Left ventricle myocardium inferior (tissue), 1 donor: ENCODE data around the gene UNG. TPM values are rescaled to one million over a fixed set of nuclear protein-coding genes. Genes with fewer than 3 reads are reported as not detected.
"Not testable (repeated sequence)": the region's sequence is repeated elsewhere in the genome, so short reads cannot be mapped to it uniquely, and the experiment has no call there.

Source experiments
- DNase-seq: peaks from one replicate; pipeline ENCODE4 v3.0.0-alpha.2; 2020
- H3K27ac ChIP-seq: fragments of 200-600 bp; replicated peaks from 2 replicates; pipeline ENCODE4 v1.8.0; 2021
- H3K27me3 ChIP-seq: fragments of 200-600 bp; 2 replicates; pipeline ENCODE4 v1.8.0; 2021; ENCODE audit warnings: low read depth
- H3K36me3 ChIP-seq: fragments of 200-600 bp; 2 replicates; pipeline ENCODE4 v1.8.0; 2021
- H3K4me1 ChIP-seq: fragments of 200-600 bp; 2 replicates; pipeline ENCODE4 v1.8.0; 2021
- H3K4me3 ChIP-seq: fragments of 200-600 bp; 2 replicates; pipeline ENCODE4 v1.8.0; 2021; ENCODE audit warnings: mild to moderate bottlenecking, moderate library complexity
- H3K9me3 ChIP-seq: fragments of 200-600 bp; replicated peaks from 2 replicates; pipeline ENCODE4 v1.8.0; 2021
- intact Hi-C: fragments of 100-400 bp; cut with micrococcal nuclease; formaldehyde crosslinking; loops from one replicate; pipeline ENCODE4 v1.11.0; 2022
- long read RNA-seq: library from polyadenylated mRNA; unstranded; transcript quantifications from one replicate; pipeline ENCODE4 v2.0.0, GENCODE V29; 2021
- total RNA-seq: library from RNA; stranded (reverse); fragmentation: NEBNext Ultra II Directional; extraction: Animal tissue kit (Norgen Biotek cat#: 25700); gene quantifications from one replicate; pipeline ENCODE4 v1.2.1, GENCODE V29; 2021
- TF ChIP-seq, protein P1 (sequence below): fragments of 200-600 bp; IDR thresholded peaks from 2 replicates; pipeline ENCODE4 v1.8.0; 2021; ENCODE audit warnings: antibody characterized with exemption, mild to moderate bottlenecking, borderline replicate concordance
- donor health status: DM: no; HTN: yes; CAD: no; lungs with severe emphysema.

The UNG gene
- total RNA-seq = 24.6 TPM
- long read RNA-seq, transcript UNG-202 (6 exons, 2,130 nt) = major isoform, 72 of 75 reads
- long read RNA-seq, partial matches to known transcripts = 1 of 75 reads
- long read RNA-seq, other reads (novel, unspliced or antisense) = 0 of 75 reads

DNA sequence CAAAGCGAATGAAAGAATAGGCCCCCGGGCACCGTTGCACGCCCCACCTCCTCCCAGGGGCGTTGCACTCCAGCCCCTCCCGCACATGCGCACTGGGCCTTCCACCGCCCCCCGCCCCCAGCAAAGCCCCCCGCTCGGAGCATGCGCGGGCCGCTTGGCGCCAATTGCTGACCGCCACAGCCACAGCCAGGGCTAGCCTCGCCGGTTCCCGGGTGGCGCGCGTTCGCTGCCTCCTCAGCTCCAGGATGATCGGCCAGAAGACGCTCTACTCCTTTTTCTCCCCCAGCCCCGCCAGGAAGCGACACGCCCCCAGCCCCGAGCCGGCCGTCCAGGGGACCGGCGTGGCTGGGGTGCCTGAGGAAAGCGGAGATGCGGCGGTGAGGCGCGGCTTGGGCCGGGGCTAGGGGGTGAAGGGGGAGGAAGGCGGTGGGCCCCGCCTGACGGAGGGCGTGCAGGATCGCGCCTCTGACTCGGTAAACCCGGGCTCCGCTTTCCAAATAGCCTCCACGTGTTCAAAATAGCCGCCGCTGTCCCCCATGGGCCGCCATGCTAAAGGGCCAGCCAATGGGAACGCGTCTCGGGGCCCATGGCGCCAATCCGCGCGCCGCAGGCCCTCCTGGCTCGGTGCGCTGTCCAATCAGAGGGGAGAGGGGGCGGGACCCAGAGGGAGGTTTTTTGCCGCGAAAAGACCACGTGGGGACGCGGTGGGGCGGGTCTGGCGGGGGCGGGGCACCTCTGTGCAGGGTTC lies at the start of gene UNG:
Gene UNG (plus strand): TSS at position 163 of the 748 bp plus-strand sequence. CDS start 83 bp downstream, at position 246.
- TF ChIP-seq, protein P1, sequence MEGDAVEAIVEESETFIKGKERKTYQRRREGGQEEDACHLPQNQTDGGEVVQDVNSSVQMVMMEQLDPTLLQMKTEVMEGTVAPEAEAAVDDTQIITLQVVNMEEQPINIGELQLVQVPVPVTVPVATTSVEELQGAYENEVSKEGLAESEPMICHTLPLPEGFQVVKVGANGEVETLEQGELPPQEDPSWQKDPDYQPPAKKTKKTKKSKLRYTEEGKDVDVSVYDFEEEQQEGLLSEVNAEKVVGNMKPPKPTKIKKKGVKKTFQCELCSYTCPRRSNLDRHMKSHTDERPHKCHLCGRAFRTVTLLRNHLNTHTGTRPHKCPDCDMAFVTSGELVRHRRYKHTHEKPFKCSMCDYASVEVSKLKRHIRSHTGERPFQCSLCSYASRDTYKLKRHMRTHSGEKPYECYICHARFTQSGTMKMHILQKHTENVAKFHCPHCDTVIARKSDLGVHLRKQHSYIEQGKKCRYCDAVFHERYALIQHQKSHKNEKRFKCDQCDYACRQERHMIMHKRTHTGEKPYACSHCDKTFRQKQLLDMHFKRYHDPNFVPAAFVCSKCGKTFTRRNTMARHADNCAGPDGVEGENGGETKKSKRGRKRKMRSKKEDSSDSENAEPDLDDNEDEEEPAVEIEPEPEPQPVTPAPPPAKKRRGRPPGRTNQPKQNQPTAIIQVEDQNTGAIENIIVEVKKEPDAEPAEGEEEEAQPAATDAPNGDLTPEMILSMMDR = no peak
- H3K27ac ChIP-seq = peak within 1 kb of the TSS; percentile 90
- H3K4me3 ChIP-seq = peak within 1 kb of the TSS; percentile 76
- H3K9me3 ChIP-seq = no peaks in the 10 kb centered on the region
- peaks cover 23% of the 10 kb centered on the region for H3K36me3 ChIP-seq
- intact Hi-C loops = no loop called here
- H3K27me3 ChIP-seq = no peaks in the 10 kb centered on the region
- H3K4me1 ChIP-seq = peaks cover 47% of the 10 kb centered on the region
- peak; percentile 98 for DNase-seq

DNA sequence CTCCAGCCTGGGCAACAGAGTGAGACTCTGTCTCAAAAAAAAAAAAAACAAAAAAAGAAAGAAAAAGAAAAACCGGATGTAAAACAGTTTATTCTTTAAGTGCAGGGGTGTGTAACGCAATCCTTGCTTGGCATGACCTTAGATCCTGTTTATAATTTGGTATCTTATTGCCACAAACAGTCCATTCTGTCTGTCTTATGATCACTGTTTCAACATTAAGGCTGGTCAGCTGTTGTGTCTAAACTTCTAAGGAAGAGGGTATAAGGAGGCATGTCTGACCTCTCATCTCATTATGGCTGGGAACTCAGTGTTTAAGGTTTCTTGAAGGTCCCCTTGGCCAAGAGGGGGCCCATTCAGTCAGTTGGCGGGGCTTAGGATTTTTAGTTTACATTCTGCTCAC lies 48.7 kb upstream of the UNG start:
- H3K4me3 ChIP-seq, H3K36me3 ChIP-seq, DNase-seq, intact Hi-C loops, H3K9me3 ChIP-seq, H3K27ac ChIP-seq: not testable (repeated sequence)
- Histone ChIP-seq H3K27me3 (peaks cover 13% of the 10 kb centered on the region), H3K4me1 (peaks cover 20% of the 10 kb centered on the region)

DNA sequence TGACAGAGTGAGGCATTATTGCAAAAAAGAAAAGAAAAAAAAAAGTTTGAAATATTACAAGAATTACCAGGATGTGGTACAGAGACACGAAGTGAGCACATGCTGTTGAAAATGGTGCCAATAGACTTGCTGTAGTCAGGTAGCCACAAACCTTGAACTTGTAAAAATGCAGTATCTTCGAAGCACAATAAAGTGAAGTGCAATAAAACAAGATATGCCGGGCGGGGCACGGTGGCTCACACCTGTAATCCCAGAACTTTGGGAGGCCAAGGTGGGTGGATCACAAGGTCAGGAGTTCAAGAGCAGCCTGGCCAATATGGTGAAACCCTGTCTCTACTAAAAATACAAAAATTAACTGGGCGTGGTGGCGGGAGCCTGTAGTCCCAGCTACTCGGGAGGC lies 47.6 kb upstream of the UNG start:
- DNase-seq, intact Hi-C loops, H3K27me3 ChIP-seq, H3K36me3 ChIP-seq, H3K27ac ChIP-seq, H3K9me3 ChIP-seq, H3K4me3 ChIP-seq: not testable (repeated sequence)
- H3K4me1 ChIP-seq = peaks cover 29% of the 10 kb centered on the region

DNA sequence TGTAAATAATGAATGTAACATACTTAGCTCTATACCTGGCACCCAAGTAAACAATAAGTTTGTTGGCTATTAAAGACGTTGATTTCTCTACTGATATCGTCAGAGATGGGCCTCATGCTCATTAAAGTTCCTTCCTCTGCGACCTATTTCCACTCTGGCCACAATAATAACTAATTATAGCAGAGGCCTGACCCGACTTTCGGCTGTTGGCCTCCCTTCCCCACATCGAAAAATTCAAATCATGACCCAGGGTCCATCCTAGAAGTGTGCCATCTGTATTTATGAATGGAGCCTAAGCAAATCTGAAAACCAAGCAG lies 45.3 kb upstream of the UNG start:
- H3K27ac ChIP-seq = peak overlapping the region; percentile 92
- DNase-seq = no peak
- H3K4me3 ChIP-seq = peak overlapping the region; percentile 91
- no peaks in the 10 kb centered on the region for H3K9me3 ChIP-seq
- intact Hi-C loops = no loop called here
- no peaks in the 10 kb centered on the region for H3K27me3 ChIP-seq
- H3K36me3 ChIP-seq = peaks cover 7% of the 10 kb centered on the region
- TF ChIP-seq, protein P1 = no peak
- peaks cover 29% of the 10 kb centered on the region for H3K4me1 ChIP-seq

DNA sequence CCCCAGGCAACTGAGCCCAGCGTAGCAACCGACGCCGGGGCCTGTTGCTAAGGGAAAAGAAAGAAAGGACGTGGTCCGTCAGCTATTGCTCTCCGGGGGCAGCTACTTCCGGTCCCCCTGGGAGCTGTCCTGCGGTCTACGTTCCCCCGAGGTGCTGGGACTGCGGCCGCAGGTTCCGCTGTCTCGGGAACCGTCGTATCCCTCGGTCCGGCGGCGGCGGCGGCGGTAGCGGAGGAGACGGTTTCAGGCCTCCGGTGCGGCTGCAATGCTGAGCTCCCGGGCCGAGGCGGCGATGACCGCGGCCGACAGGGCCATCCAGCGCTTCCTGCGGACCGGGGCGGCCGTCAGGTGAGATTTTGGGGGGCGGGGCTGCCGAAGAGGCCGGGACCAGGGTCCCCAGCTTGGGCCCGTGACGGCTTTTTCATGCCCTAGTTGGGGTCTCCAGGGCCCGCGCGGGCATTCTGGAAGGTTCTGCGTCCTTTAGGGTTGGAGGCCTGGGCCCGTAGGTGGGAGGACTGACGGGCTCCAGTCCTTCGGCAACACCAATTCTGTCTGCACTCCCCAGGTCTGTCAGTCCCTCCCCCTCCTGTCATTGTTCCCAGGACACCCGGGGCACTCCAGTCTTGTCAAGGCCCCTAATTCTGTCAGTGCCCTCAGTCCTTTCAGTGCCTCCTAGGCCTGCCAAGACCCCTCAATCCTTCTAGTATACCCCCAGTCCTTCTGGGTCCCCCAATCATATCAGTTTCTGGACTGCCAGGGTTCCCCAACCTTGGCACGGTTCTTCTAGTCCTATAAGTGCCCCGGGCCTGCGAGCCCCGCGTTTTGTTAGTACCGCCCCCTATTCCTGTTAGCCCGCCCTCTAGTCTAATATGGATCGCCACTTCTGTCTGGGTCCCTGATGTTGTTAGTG lies 44.7 kb upstream of the UNG start, which contains the start of gene USP30:
Gene USP30 (plus strand): TSS at position 163 of the 910 bp plus-strand sequence. CDS start 103 bp downstream, at position 266.
- DNase-seq = peak; percentile 86
- intact Hi-C loops = no loop called here
- TF ChIP-seq, protein P1 = no peak
- peaks cover 10% of the 10 kb centered on the region for H3K36me3 ChIP-seq
- H3K9me3 ChIP-seq = no peaks in the 10 kb centered on the region
- H3K4me3 ChIP-seq = peak within 1 kb of the TSS; percentile 91
- H3K27me3 ChIP-seq = no peaks in the 10 kb centered on the region
- peak within 1 kb of the TSS; percentile 92 for H3K27ac ChIP-seq
- H3K4me1 ChIP-seq = peaks cover 29% of the 10 kb centered on the region

DNA sequence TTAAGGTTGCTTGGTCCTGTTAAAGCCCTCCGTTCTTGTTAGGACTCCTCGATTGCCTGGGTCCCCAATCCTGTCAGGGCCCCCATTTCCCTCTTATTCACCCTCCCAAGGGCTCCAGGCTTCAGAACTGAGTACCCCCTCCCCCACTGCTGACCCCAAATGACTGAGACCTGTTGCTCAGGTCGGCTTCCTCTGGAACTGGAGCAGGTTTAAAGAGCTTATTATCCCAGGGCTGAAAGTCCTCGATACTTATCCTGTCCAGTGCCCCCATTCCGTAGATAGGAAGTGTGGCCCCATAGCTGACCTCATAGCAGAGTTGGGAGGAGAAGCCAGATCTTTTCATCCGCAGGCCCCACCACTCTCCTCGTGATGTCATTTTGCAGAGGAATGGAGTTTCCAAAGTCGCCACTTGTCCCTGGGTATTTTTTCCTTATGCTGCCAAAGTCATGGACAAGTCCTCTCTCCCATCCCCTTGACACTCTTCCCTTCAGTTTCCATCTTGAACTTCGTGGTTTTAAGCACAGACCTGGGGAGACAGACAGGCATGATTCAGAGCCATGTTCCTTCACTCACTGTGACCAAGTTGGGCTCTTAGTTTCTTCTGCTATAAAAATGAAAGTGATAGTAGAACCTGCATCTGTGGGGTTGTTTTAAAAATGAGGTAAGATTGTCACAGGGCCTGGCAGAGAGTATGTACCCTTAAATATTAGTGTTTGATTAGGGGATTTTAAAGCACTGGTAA lies 43.8 kb upstream of the UNG start:
- H3K36me3 ChIP-seq = peaks cover 18% of the 10 kb centered on the region
- TF ChIP-seq, protein P1 = no peak
- no peak for DNase-seq
- H3K9me3 ChIP-seq = no peaks in the 10 kb centered on the region
- H3K4me1 ChIP-seq = peaks cover 29% of the 10 kb centered on the region
- peak overlapping the region; percentile 92 for H3K27ac ChIP-seq
- H3K27me3 ChIP-seq = no peaks in the 10 kb centered on the region
- peak overlapping the region; percentile 91 for H3K4me3 ChIP-seq
- intact Hi-C loops = no loop called here

DNA sequence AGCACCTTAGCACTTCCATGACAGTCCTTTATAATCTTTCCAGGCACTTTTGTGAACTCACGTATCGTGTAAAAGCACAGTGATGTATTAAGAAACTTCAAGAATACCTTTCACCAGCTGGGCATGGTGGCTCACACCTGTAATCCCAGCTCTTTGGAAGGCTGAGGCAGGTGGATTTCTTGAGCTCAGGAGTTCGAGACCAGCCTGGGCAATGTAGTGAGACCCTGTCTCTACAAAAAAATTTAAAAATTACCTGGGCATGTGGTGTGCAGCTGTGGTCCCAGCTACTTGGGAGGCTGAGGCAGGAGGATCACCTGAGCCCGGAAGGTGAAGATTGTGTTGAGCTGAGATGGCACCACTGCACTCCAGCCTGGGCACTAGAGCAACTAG lies 43.3 kb upstream of the UNG start:
- peak overlapping the region; percentile 92 for H3K27ac ChIP-seq
- H3K36me3 ChIP-seq = peaks cover 24% of the 10 kb centered on the region
- intact Hi-C loops, H3K9me3 ChIP-seq, H3K27me3 ChIP-seq, DNase-seq: not testable (repeated sequence)
- H3K4me1 ChIP-seq = peaks cover 29% of the 10 kb centered on the region
- peak overlapping the region; percentile 91 for H3K4me3 ChIP-seq
